Measurements from ENCODE around the gene RALGPS1.

The RALGPS1 gene

GRCh38 chr9:126914458-126915280 lies at the start of gene RALGPS1:
RALGPS1 (plus strand) TSS chr9:126914782; CDS start chr9:126962290, 47,508 bp downstream.
- DNase-seq: peak; percentile 88

GRCh38 chr9:126869368-126869767 lies 45.2 kb upstream of the RALGPS1 start:
- no peak for DNase-seq

- no peak for DNase-seq
Observed at GRCh38 chr9:126872516-126872915, 42.1 kb upstream of the RALGPS1 start.

- no peak for DNase-seq
Observed at GRCh38 chr9:126874546-126875314, 39.9 kb upstream of the RALGPS1 start.

- no peak for DNase-seq
Observed at GRCh38 chr9:126875756-126876510, 38.6 kb upstream of the RALGPS1 start.

GRCh38 chr9:126876531-126876930 lies 38.1 kb upstream of the RALGPS1 start:
- DNase-seq: no peak

GRCh38 chr9:126877418-126877817 lies 37.2 kb upstream of the RALGPS1 start:
- DNase-seq: no peak

- no peak for DNase-seq
Observed at GRCh38 chr9:126879288-126879687, 35.3 kb upstream of the RALGPS1 start.

GRCh38 chr9:126880226-126880946 lies 34.2 kb upstream of the RALGPS1 start:
- no peak for DNase-seq

- no peak for DNase-seq
Observed at GRCh38 chr9:126880947-126881332, 33.6 kb upstream of the RALGPS1 start.

GRCh38 chr9:126882746-126883145 lies 31.8 kb upstream of the RALGPS1 start:
- DNase-seq: no peak

GRCh38 chr9:126883636-126884035 lies 30.9 kb upstream of the RALGPS1 start:
- no peak for DNase-seq

- DNase-seq: no peak
Observed at GRCh38 chr9:126885131-126885641, 29.4 kb upstream of the RALGPS1 start.

- DNase-seq: no peak
Observed at GRCh38 chr9:126886034-126886822, 28.4 kb upstream of the RALGPS1 start.

GRCh38 chr9:126886897-126887296 lies 27.7 kb upstream of the RALGPS1 start:
- no peak for DNase-seq

GRCh38 chr9:126891676-126892075 lies 22.9 kb upstream of the RALGPS1 start:
- no peak for DNase-seq

GRCh38 chr9:126893079-126893478 lies 21.5 kb upstream of the RALGPS1 start:
- no peak for DNase-seq

- no peak for DNase-seq
Observed at GRCh38 chr9:126894052-126894603, 20.5 kb upstream of the RALGPS1 start.

GRCh38 chr9:126902210-126902609 lies 12.4 kb upstream of the RALGPS1 start:
- DNase-seq: no peak

- no peak for DNase-seq
Observed at GRCh38 chr9:126904586-126904985, 10.0 kb upstream of the RALGPS1 start.

GRCh38 chr9:126906091-126906490 lies 8.5 kb upstream of the RALGPS1 start:
- no peak for DNase-seq

Measured in activated T-cell treated with anti-CD3 and anti-CD28 coated beads, Interleukin-2, amount 50 U/mL, for 1 hour (primary cell).